ENCODE results near the gene CRIM1. TPM values are rescaled to one million over a fixed set of nuclear protein-coding genes. Genes with fewer than 3 reads are reported as not detected.

CRIM1 gene
- total and polyA plus RNA-seq, 2 of the 8 experiments (the other 6 are each of a cell fraction or from before 2014, with no cell fraction given) = 9.4 to 28.4 TPM

GRCh38 chr2:36449213-36449612, 93.6 kb downstream of the CRIM1 start:
- Histone ChIP-seq H2AK5ac (ENCODE audit: low read depth, low read length) (no peak overlapping the region), H2BK15ac (ENCODE audit: low read length) (no peak overlapping the region), H2BK120ac (replicated peaks; ENCODE audit: low read depth, low read length) (no peak overlapping the region), H3K23ac (ENCODE audit: insufficient read length) (no peak overlapping the region), H4K91ac (replicated peaks; ENCODE audit: insufficient read length, low read length) (no peak overlapping the region), H4K20me1 (replicated peaks in 1 of 2; ENCODE audit: control insufficient read depth in 1 of 2, insufficient read depth in 2 of 2, low read length in 2 of 2) (peaks cover 0 to 1% of the 10 kb centered on the region in 2 experiments), H3K14ac (ENCODE audit: insufficient read length) (no peak overlapping the region), H2BK20ac (ENCODE audit: low read length) (no peak overlapping the region), H3K56ac (replicated peaks; ENCODE audit: insufficient read length, low read depth, low read length) (no peak overlapping the region), H3K4ac (replicated peaks; ENCODE audit: insufficient read length, low read depth, low read length) (no peak overlapping the region), H2BK5ac (ENCODE audit: low read depth, low read length) (no peak overlapping the region), H3K23me2 (ENCODE audit: low read depth, low read length) (no peaks in the 10 kb centered on the region), H3K9me3 (ENCODE audit: insufficient read depth in 2 of 2, low read depth in 1 of 2, low read length in 1 of 2) (no peaks in the 10 kb centered on the region), H3K27ac (ENCODE audit: low read depth, low read length) (no peak overlapping the region), H3K18ac (ENCODE audit: extremely low read depth, low read length) (no peak overlapping the region), H3K36me3 (ENCODE audit: control insufficient read depth in 2 of 4, insufficient read depth in 4 of 4, low read length in 3 of 4) (peaks cover 0 to 38% (median 12%) of the 10 kb centered on the region in 4 experiments; a peak in 7 of 8 replicates), H3K79me1 (ENCODE audit: low read depth, low read length) (no peaks in the 10 kb centered on the region), H4K5ac (ENCODE audit: insufficient read length, low read depth, low read length) (no peak overlapping the region), H2BK12ac (ENCODE audit: low read depth, low read length) (no peak overlapping the region), H3K79me2 (ENCODE audit: control insufficient read depth in 1 of 2, insufficient read depth in 2 of 2, low read length in 2 of 2) (peaks cover 0 to 2% of the 10 kb centered on the region in 2 experiments; a peak in 1 of 4 replicates), H3K4me2 (ENCODE audit: insufficient read depth in 1 of 2, low read depth in 2 of 2, low read length in 2 of 2) (no peak overlapping the region), H3K27me3 (replicated peaks in 1 of 4; ENCODE audit: control insufficient read depth in 3 of 4, extremely low read depth in 1 of 4, insufficient read depth in 3 of 4, low read length in 3 of 4) (no peaks in the 10 kb centered on the region), H4K8ac (ENCODE audit: extremely low read depth, insufficient read depth, low read length) (no peak overlapping the region), H3K9ac (replicated peaks in 1 of 4; ENCODE audit: extremely low read depth in 1 of 4, low read depth in 3 of 4, low read length in 3 of 4) (no peak overlapping the region), H3K4me1 (replicated peaks in 1 of 4; ENCODE audit: control insufficient read depth in 3 of 4, insufficient read depth in 4 of 4, low read length in 3 of 4) (peaks cover 0 to 5% (median 1%) of the 10 kb centered on the region in 4 experiments; a peak in 1 of 7 replicates), H3K4me3 (ENCODE audit: extremely low read depth in 1 of 4, insufficient read depth in 2 of 4, low read depth in 3 of 4, low read length in 4 of 4) (no peak overlapping the region), H2AFZ (ENCODE audit: low read length) (no peak overlapping the region)
- 95% methylated on average over 7 of the region's 7 CpGs; no CpG with 5 or more reads in 1 of the 2 experiments for WGBS, 2 experiments (ENCODE audit: extremely low coverage in 1 of 2, insufficient coverage in 1 of 2, insufficient read length in 1 of 2, insufficient replicate concordance in 2 of 2, low coverage in 1 of 2, low lambda C conversion rate in 2 of 2, missing lambda C conversion rate in 1 of 2)
- DNase-seq (ENCODE audit: low read depth in 1 of 2, low spot score in 2 of 2) (no peak), FAIRE-seq (no peak)
- CTCF ChIA-PET (ENCODE audit: partially characterized antibody) = interaction anchor here (0.6 to 3.4 kb wide), 8 partner anchors 8 to 1086 kb away, joined by 3 to 26 read pairs (median 4); no protein-coding TSS in a partner anchor
- POLR2A ChIA-PET (ENCODE audit: partially characterized antibody) = interaction anchor here (1.8 kb wide), 1 partner anchor 11 kb away, joined by 3 read pairs; no protein-coding TSS in a partner anchor
- TF ChIP-seq KDM5A (IDR thresholded peaks at IDR 0.05; ENCODE audit: low read length) (no peak), EZH2 (IDR thresholded peaks at IDR 0.05; ENCODE audit: low read depth, low read length, severe bottlenecking) (no peak), E2F6 (IDR thresholded peaks at IDR 0.05) (no peak), RAD21 (IDR thresholded peaks at IDR 0.05 in 1 of 2, conservative IDR thresholded peaks at IDR 0.05 in 1 of 2; ENCODE audit: low read depth in 2 of 2, low read length in 2 of 2) (no peak), GABPA (IDR thresholded peaks at IDR 0.05; ENCODE audit: borderline replicate concordance, insufficient read depth, low read length) (no peak), NANOG (IDR thresholded peaks at IDR 0.05; ENCODE audit: insufficient read depth, low read depth, low read length, poor library complexity, severe bottlenecking) (no peak), BRCA1 (IDR thresholded peaks at IDR 0.05; ENCODE audit: low read depth, low read length) (no peak), ATF3 (IDR thresholded peaks at IDR 0.05; ENCODE audit: insufficient read depth, low read depth, low read length) (no peak), TAF7 (optimal IDR thresholded peaks at IDR 0.05; ENCODE audit: borderline replicate concordance, low read depth, low read length) (no peak), KDM1A (IDR thresholded peaks at IDR 0.05; ENCODE audit: borderline replicate concordance, low read length) (no peak), EGR1 (IDR thresholded peaks at IDR 0.05; ENCODE audit: borderline replicate concordance, low read depth, low read length) (no peak), BCL11A (IDR thresholded peaks at IDR 0.05; ENCODE audit: low read depth in 2 of 2, low read length in 2 of 2) (no peak)
